Erythroblast (primary cell): Measurements from ENCODE around the gene NOL12.

Experiments
- GATA1 ChIP-seq: IDR thresholded peaks from 2 replicates; pipeline ENCODE4 v1.6.1; 2011; ENCODE audit warnings: low read depth, mild to moderate bottlenecking, control low read depth, low read length, moderate library complexity
- POLR2A ChIP-seq: IDR thresholded peaks from 2 replicates; pipeline ENCODE4 v1.6.1; 2011; ENCODE audit warnings: mild to moderate bottlenecking, low read length

DNA sequence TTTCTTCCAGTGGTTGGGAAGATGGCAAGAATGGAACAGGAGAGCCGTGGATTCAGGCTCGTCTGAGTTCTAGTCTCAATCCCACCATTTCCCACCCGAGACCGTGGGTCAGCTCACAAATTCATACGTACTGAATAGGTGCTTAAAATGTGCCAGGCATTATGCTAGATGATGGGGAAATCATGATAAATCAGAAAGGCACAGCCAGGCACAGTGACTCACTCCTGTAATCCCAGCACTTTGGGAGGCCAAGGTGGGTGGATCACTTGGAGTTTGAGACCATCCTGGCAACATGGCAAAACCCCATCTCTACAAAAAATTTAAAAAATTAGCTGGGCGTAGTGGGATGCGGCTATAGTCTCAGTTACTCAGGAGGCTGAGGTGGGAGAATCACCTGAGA, 17.8 kb downstream of the NOL12 start:
- TF ChIP-seq POLR2A (no peak), GATA1 (no peak)
